H1 (cell line): ENCODE results near the gene GALNT4. TPM values are rescaled to one million over a fixed set of nuclear protein-coding genes. Genes with fewer than 3 reads are reported as not detected.
A peak's percentile ranks its signal among the peaks of the same experiment; 100 is the strongest.

Experiments
- CTCF ChIA-PET: fragments of 300-600 bp; sonication (Branson Sonifier 250); formaldehyde crosslinking; loops from one replicate; lab custom pipeline; 2021; ENCODE audit not compliant: partially characterized antibody; lab: Charles Lee
- POLR2A ChIA-PET: fragments of 300-600 bp; sonication (Branson Sonifier 250); formaldehyde crosslinking; loops from one replicate; lab custom pipeline; 2021; ENCODE audit warnings: inconsistent platforms; ENCODE audit not compliant: partially characterized antibody; lab: Charles Lee
- DNase-seq, 2 experiments: peaks; one replicate each; pipeline versions ENCODE4 v3.0.0 to v3.0.0-alpha.2; 2010 to 2022; ENCODE audit warnings: low spot score in 2 of 2, low read depth in 1 of 2, mixed read lengths in 1 of 2
- FAIRE-seq: peaks from 2 replicates; lab custom pipeline; 2011; peaks lifted over from hg19 to GRCh38; lab: Jason Lieb, UNC
- H2AFZ ChIP-seq: 2 replicates; pipeline ENCODE4 v1.8.1; 2012; ENCODE audit warnings: low read length, inconsistent platforms
- H2AK5ac ChIP-seq: 2 replicates; pipeline ENCODE4 v1.6.1; 2013; ENCODE audit warnings: low read depth, low read length
- H2BK120ac ChIP-seq: replicated peaks from 2 replicates; pipeline ENCODE3; 2013; ENCODE audit warnings: low read depth, low read length, inconsistent platforms
- H2BK12ac ChIP-seq: 2 replicates; pipeline ENCODE4 v1.6.1; 2013; ENCODE audit warnings: low read depth, low read length
- H2BK15ac ChIP-seq: 2 replicates; pipeline ENCODE4 v1.6.1; 2013; ENCODE audit warnings: low read length
- H2BK20ac ChIP-seq: 2 replicates; pipeline ENCODE4 v1.6.1; 2013; ENCODE audit warnings: low read length
- H2BK5ac ChIP-seq: 2 replicates; pipeline ENCODE4 v1.6.1; 2013; ENCODE audit warnings: low read depth, low read length
- H3K14ac ChIP-seq: 2 replicates; pipeline ENCODE4 v1.6.1; 2013; ENCODE audit warnings: inconsistent platforms; ENCODE audit not compliant: insufficient read length
- H3K18ac ChIP-seq: 2 replicates; pipeline ENCODE4 v1.6.1; 2013; ENCODE audit warnings: low read length; ENCODE audit errors: extremely low read depth
- H3K23ac ChIP-seq: 2 replicates; pipeline ENCODE4 v1.6.1; 2013; ENCODE audit warnings: inconsistent platforms; ENCODE audit not compliant: insufficient read length
- H3K23me2 ChIP-seq: 2 replicates; pipeline ENCODE4 v1.6.1; 2013; ENCODE audit warnings: low read depth, low read length
- H3K27ac ChIP-seq: 2 replicates; pipeline ENCODE4 v1.6.1; 2011; ENCODE audit warnings: low read depth, low read length, inconsistent platforms
- H3K27me3 ChIP-seq, 4 experiments: replicated peaks in 1 of 4; 1 replicate in 1 of 4; 2 replicates in 3 of 4; pipeline versions ENCODE4 v1.6.1 to v1.8.1; 2011 to 2013; ENCODE audit warnings: low read length in 3 of 4, mild to moderate bottlenecking in 3 of 4, inconsistent platforms in 2 of 4, mixed read lengths in 2 of 4, moderate library complexity in 1 of 4; ENCODE audit not compliant: control insufficient read depth in 3 of 4, insufficient read depth in 3 of 4; ENCODE audit errors: extremely low read depth in 1 of 4
- H3K36me3 ChIP-seq, 4 experiments: 2 replicates each; pipeline versions ENCODE4 v1.6.1 to v1.8.1; 2011 to 2013; ENCODE audit warnings: mild to moderate bottlenecking in 4 of 4, low read length in 3 of 4, moderate library complexity in 2 of 4, control low read depth in 1 of 4, inconsistent platforms in 1 of 4; ENCODE audit not compliant: insufficient read depth in 4 of 4, control insufficient read depth in 2 of 4
- H3K4ac ChIP-seq: replicated peaks from 2 replicates; pipeline ENCODE3; 2013; ENCODE audit warnings: low read length, low read depth, mixed read lengths, inconsistent platforms; ENCODE audit not compliant: insufficient read length
- H3K4me1 ChIP-seq, 4 experiments: replicated peaks in 1 of 4; 1 replicate in 1 of 4; 2 replicates in 3 of 4; pipeline versions ENCODE4 v1.6.1 to v1.8.1; 2011 to 2013; ENCODE audit warnings: low read length in 3 of 4, inconsistent platforms in 2 of 4, mixed read lengths in 1 of 4; ENCODE audit not compliant: insufficient read depth in 4 of 4, control insufficient read depth in 3 of 4
- H3K4me2 ChIP-seq, 2 experiments: 2 replicates each; pipeline versions ENCODE4 v1.6.1 to v1.8.1; 2011 to 2013; ENCODE audit warnings: low read depth in 2 of 2, low read length in 2 of 2, control low read depth in 1 of 2, inconsistent platforms in 1 of 2, mild to moderate bottlenecking in 1 of 2; ENCODE audit not compliant: insufficient read depth in 1 of 2
- H3K4me3 ChIP-seq, 4 experiments: fragments of 200-600, 300-600 bp in 1 of 4; sonication (generic), shearing (Covaris generic), sonication (Bioruptor Twin) in 1 of 4; 2 replicates each; pipeline versions ENCODE4 v1.5.1 to v1.8.1; 2011 to 2016; ENCODE audit warnings: low read length in 4 of 4, low read depth in 3 of 4, control low read depth in 2 of 4, inconsistent platforms in 2 of 4, mild to moderate bottlenecking in 2 of 4, mixed read lengths in 1 of 4, moderate library complexity in 1 of 4; ENCODE audit not compliant: insufficient read depth in 2 of 4; ENCODE audit errors: extremely low read depth in 1 of 4
- H3K56ac ChIP-seq: replicated peaks from 2 replicates; pipeline ENCODE3; 2013; ENCODE audit warnings: low read depth, mild to moderate bottlenecking, mixed read lengths, low read length, inconsistent platforms; ENCODE audit not compliant: insufficient read length
- H3K79me1 ChIP-seq: 2 replicates; pipeline ENCODE4 v1.6.1; 2013; ENCODE audit warnings: low read depth, low read length, control low read depth
- H3K79me2 ChIP-seq, 2 experiments: 2 replicates each; pipeline versions ENCODE4 v1.6.1 to v1.8.1; 2012 to 2013; ENCODE audit warnings: low read length in 2 of 2, mild to moderate bottlenecking in 2 of 2, inconsistent platforms in 1 of 2; ENCODE audit not compliant: insufficient read depth in 2 of 2, control insufficient read depth in 1 of 2
- H3K9ac ChIP-seq, 4 experiments: replicated peaks in 1 of 4; 1 replicate in 1 of 4; 2 replicates in 3 of 4; pipeline versions ENCODE4 v1.6.1 to v1.8.1; 2011 to 2013; ENCODE audit warnings: low read depth in 3 of 4, low read length in 3 of 4, control low read depth in 2 of 4, mild to moderate bottlenecking in 2 of 4, moderate library complexity in 2 of 4, inconsistent platforms in 1 of 4; ENCODE audit errors: extremely low read depth in 1 of 4
- H3K9me3 ChIP-seq, 2 experiments: 2 replicates each; pipeline versions ENCODE4 v1.6.1 to v1.8.1; 2012 to 2013; ENCODE audit warnings: mild to moderate bottlenecking in 2 of 2, moderate library complexity in 2 of 2, control low read depth in 1 of 2, inconsistent platforms in 1 of 2, low read depth in 1 of 2, low read length in 1 of 2, mixed read lengths in 1 of 2; ENCODE audit not compliant: insufficient read depth in 2 of 2
- H4K20me1 ChIP-seq, 2 experiments: replicated peaks in 1 of 2; 2 replicates each; pipeline versions ENCODE3 to v1.8.1; 2011 to 2013; ENCODE audit warnings: inconsistent platforms in 2 of 2, low read length in 2 of 2, mild to moderate bottlenecking in 1 of 2; ENCODE audit not compliant: insufficient read depth in 2 of 2, control insufficient read depth in 1 of 2
- H4K5ac ChIP-seq: 2 replicates; pipeline ENCODE4 v1.6.1; 2013; ENCODE audit warnings: low read length, low read depth, mixed read lengths, inconsistent platforms; ENCODE audit not compliant: insufficient read length
- H4K8ac ChIP-seq: 2 replicates; pipeline ENCODE4 v1.8.0; 2013; ENCODE audit warnings: mild to moderate bottlenecking, moderate library complexity, low read length, inconsistent platforms; ENCODE audit not compliant: insufficient read depth; ENCODE audit errors: extremely low read depth
- H4K91ac ChIP-seq: replicated peaks from 2 replicates; pipeline ENCODE3; 2013; ENCODE audit warnings: low read length, mixed read lengths, inconsistent platforms; ENCODE audit not compliant: insufficient read length
- GABPA ChIP-seq: IDR thresholded peaks from 2 replicates; pipeline ENCODE4 v1.6.1; 2011; ENCODE audit warnings: mild to moderate bottlenecking, low read length, moderate library complexity, borderline replicate concordance; ENCODE audit not compliant: insufficient read depth
- JUND ChIP-seq: IDR thresholded peaks from 2 replicates; pipeline ENCODE4 v1.6.1; 2011; ENCODE audit warnings: mild to moderate bottlenecking, improper control_type of control experiment, low read length
- PHF8 ChIP-seq: fragments of 200-600 bp; sonication (generic); conservative IDR thresholded peaks from 2 replicates; pipeline ENCODE4 v1.7.1; 2012; ENCODE audit warnings: low read depth, mild to moderate bottlenecking, inconsistent platforms, low read length, moderate library complexity
- RAD21 ChIP-seq, 2 experiments: IDR thresholded peaks in 1 of 2; conservative IDR thresholded peaks in 1 of 2; 2 replicates each; pipeline ENCODE4 v1.6.1; 2011; ENCODE audit warnings: low read depth in 2 of 2, low read length in 2 of 2, improper control_type of control experiment in 1 of 2, inconsistent platforms in 1 of 2, mild to moderate bottlenecking in 1 of 2, moderate library complexity in 1 of 2
- SUZ12 ChIP-seq: fragments of 200-600 bp; sonication (generic); IDR thresholded peaks from 2 replicates; pipeline ENCODE4 v1.6.1; 2012; ENCODE audit warnings: mild to moderate bottlenecking, inconsistent platforms, low read length, moderate library complexity, mixed read lengths
- WGBS, 2 experiments: shearing (Covaris generic) in 1 of 2; methylation state at CpG; one replicate each; pipeline versions ENCODE4 v1.1.6 to v1.1.7; 2013 to 2015; ENCODE audit warnings: low lambda C conversion rate in 2 of 2, mixed read lengths in 2 of 2, inconsistent platforms in 1 of 2, low coverage in 1 of 2, missing lambda C conversion rate in 1 of 2; ENCODE audit not compliant: insufficient replicate concordance in 2 of 2, insufficient coverage in 1 of 2, insufficient read length in 1 of 2; ENCODE audit errors: extremely low coverage in 1 of 2, missing lambda C conversion rate in 1 of 2; 5-methylcytosine and 5-hydroxymethylcytosine counted together
- long read RNA-seq, 2 experiments: library from RNA in 1 of 2; library from capped mRNA in 1 of 2; stranded (forward); transcript quantifications; one replicate each; pipeline ENCODE4 v2.0.0, GENCODE V29; 2021; ENCODE audit warnings: inconsistent platforms in 1 of 2
- polyA minus RNA-seq, 3 experiments: library from RNA; depleted of rRNA, polyadenylated mRNA; stranded (reverse); fragments of >200 nt; gene quantifications; 1 replicate in 2 of 3; 2 replicates in 1 of 3; pipeline ENCODE4 v1.2.3, GENCODE V29; 2011
- polyA plus RNA-seq, 7 experiments: library from polyadenylated mRNA; depleted of rRNA in 3 of 7; stranded (reverse) in 5 of 7; unstranded in 2 of 7; fragments of >200 nt in 5 of 7; fragments of 200-250 nt in 2 of 7; gene quantifications; 1 replicate in 5 of 7; 2 replicates in 1 of 7; 4 replicates in 1 of 7; pipeline versions ENCODE4 v1.2.1 to v1.2.3, GENCODE V29; 2011 to 2013; ENCODE audit warnings: missing spikeins in 2 of 7, mixed read lengths in 2 of 7
- total RNA-seq: library from RNA; stranded (reverse); fragmentation: NEBNext Ultra II Directional; extraction: Animal tissue kit (Norgen Biotek cat#: 25700); gene quantifications from 2 replicates; pipeline ENCODE4 v1.2.1, GENCODE V29; 2021

Gene GALNT4
- total RNA-seq (3.3 and 3.6 TPM in 2 replicates), polyA plus RNA-seq (2011; rRNA removed) (0.31 and 0.45 TPM in 2 replicates), polyA minus RNA-seq (2011; rRNA and poly(A)+ RNA removed) (0.49 and 1.3 TPM in 2 replicates)
- polyA plus RNA-seq (2011; cell fraction: cytosol; rRNA removed), result 0.66 TPM
- 0.41 TPM for polyA plus RNA-seq (2011; cell fraction: nucleus; rRNA removed)
- 0.88 to 1.8 TPM (median 1.0 TPM) in 4 replicates for polyA plus RNA-seq (2012, experiment 1 of 2)
- polyA plus RNA-seq (2012, experiment 2 of 2), result 0.14 TPM
- 1.9 TPM for polyA plus RNA-seq (2013, experiment 1 of 2)
- 2.1 TPM for polyA plus RNA-seq (2013, experiment 2 of 2)
- 0.73 TPM for polyA minus RNA-seq (2011; cell fraction: cytosol; rRNA and poly(A)+ RNA removed)
- polyA minus RNA-seq (2011; cell fraction: nucleus; rRNA and poly(A)+ RNA removed), result 3.4 TPM
- long read RNA-seq, experiment 1, full-length matches to known transcripts, result 2 of 2 reads
- long read RNA-seq, experiment 1, partial matches to known transcripts, result 0 of 2 reads
- long read RNA-seq, experiment 1, other reads (novel, unspliced or antisense), result 0 of 2 reads
- long read RNA-seq, experiment 2, result 0 reads

DNA sequence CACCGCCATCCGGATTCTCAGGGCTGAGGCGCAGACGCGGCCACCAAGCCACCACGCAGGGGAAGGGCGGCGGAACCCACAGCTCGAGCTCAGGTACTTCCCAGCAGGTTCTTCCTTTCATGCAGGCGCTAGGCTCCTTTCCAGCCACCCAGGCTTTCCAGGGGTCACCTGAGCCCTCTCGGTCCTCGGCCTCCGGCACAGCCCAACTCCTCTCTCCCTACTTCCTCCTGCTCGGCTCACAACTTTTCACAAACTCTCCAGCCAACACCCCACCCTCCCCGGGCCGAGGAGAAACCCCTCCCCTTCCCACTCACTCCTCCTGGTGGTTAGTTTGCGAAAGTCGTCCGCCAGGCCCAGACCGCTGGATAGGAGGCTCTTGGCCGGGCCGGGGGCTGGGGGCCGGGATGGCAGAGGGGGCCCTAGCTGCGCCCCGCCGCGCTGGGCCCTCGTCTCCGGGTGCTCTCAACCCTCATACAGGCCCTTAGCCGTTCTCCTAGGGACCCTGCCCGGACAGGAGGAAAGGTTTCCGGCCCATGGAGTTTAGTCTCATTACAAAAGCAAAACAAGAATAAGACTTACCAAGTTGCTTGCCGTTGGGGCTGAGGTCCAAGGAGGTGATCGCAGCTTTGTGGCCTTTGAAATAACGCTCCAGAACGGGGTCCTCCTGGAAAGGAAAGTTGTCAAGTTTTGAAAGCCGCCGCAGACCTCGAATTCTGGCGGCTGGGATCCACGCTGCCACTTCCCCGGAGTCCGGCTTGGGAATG lies at the start of gene GALNT4:
Gene GALNT4, minus strand, starts transcription at position 256 of the 764 bp plus-strand sequence. Its CDS starts 247 bp downstream, at position 9.
- WGBS, 2 experiments, result 1% methylated on average over 37 of the region's 43 CpGs; no CpG with 5 or more reads in 1 of the 2 experiments
- no peak within 1 kb of the TSS for H2BK120ac ChIP-seq
- peak; percentile 45 to 61 for TF ChIP-seq RAD21 (IDR thresholded peaks at IDR 0.05 in 1 of 2, conservative IDR thresholded peaks at IDR 0.05 in 1 of 2; ENCODE audit: low read depth in 2 of 2, low read length in 2 of 2)
- peak; percentile 51; the same call in 1 of the 2 replicates for TF ChIP-seq PHF8
- no peak for TF ChIP-seq SUZ12
- TF ChIP-seq GABPA, result no peak
- no peak for TF ChIP-seq JUND

More for the DNA sequence above, at the start of gene GALNT4:
- no peak within 1 kb of the TSS for H2BK20ac ChIP-seq
- H2BK15ac ChIP-seq, result no peak within 1 kb of the TSS
- H3K36me3 ChIP-seq, result peaks cover 0 to 3% (median 0%) of the 10 kb centered on the region in 4 experiments; a peak in 1 of 8 replicates
- no peaks in the 10 kb centered on the region for H3K27me3 ChIP-seq
- peak within 1 kb of the TSS; percentile 80; the same call in 1 of the 2 replicates for H2BK5ac ChIP-seq
- H4K5ac ChIP-seq, result no peak within 1 kb of the TSS
- H3K79me1 ChIP-seq, result no peaks in the 10 kb centered on the region; the same call in 1 of the 2 replicates
- ChIA-PET CTCF (interaction anchor here (0.6 to 11.1 kb wide), 26 partner anchors 10 to 869 kb away, joined by 3 to 96 read pairs (median 4); no protein-coding TSS in a partner anchor), POLR2A (interaction anchor here (0.6 to 2.1 kb wide), 8 partner anchors 11 to 423 kb away, joined by 3 to 7 read pairs (median 4); partner anchors contain the start of genes ATP2B1 and DUSP6)
- H4K20me1 ChIP-seq, result no peaks in the 10 kb centered on the region
- H3K9ac ChIP-seq, result peak within 1 kb of the TSS; percentile 35 to 77 (median 64)
- H3K79me2 ChIP-seq, result 0 out of 4 replicates have a peak, but pooled peaks cover 0 to 10% of the 10 kb centered on the region in 2 experiments
- peak; percentile 47 to 88 for DNase-seq
- H4K91ac ChIP-seq, result peak within 1 kb of the TSS; percentile 49
- no peak within 1 kb of the TSS for H2BK12ac ChIP-seq
- peak within 1 kb of the TSS; percentile 59 to 83 for H3K4me2 ChIP-seq
- peaks cover 13% of the 10 kb centered on the region for H3K23me2 ChIP-seq
- peak within 1 kb of the TSS; percentile 100 for H2AFZ ChIP-seq
- peak within 1 kb of the TSS; percentile 64 for H4K8ac ChIP-seq
- no peak within 1 kb of the TSS for H3K23ac ChIP-seq
- H2AK5ac ChIP-seq, result no peak within 1 kb of the TSS
- no peaks in the 10 kb centered on the region for H3K9me3 ChIP-seq
- no peak within 1 kb of the TSS for H3K14ac ChIP-seq
- H3K27ac ChIP-seq, result no peak within 1 kb of the TSS
- no peak within 1 kb of the TSS for H3K4ac ChIP-seq
- peak within 1 kb of the TSS; percentile 93 for H3K18ac ChIP-seq
- FAIRE-seq, result no peak
- peak within 1 kb of the TSS; percentile 76 to 92 (median 84) for H3K4me3 ChIP-seq
- H3K4me1 ChIP-seq, result peaks cover 0 to 3% (median 1%) of the 10 kb centered on the region in 4 experiments; a peak in 2 of 7 replicates
- H3K56ac ChIP-seq, result no peak within 1 kb of the TSS
